CD4-positive, alpha-beta T cell treated with Interleukin-17A for 1 hour (primary cell): Measurements from ENCODE around the gene ARL6IP6.

Experiments
- DNase-seq: peaks from one replicate; pipeline ENCODE4 v3.0.0-alpha.2; 2020

Gene ARL6IP6

DNA sequence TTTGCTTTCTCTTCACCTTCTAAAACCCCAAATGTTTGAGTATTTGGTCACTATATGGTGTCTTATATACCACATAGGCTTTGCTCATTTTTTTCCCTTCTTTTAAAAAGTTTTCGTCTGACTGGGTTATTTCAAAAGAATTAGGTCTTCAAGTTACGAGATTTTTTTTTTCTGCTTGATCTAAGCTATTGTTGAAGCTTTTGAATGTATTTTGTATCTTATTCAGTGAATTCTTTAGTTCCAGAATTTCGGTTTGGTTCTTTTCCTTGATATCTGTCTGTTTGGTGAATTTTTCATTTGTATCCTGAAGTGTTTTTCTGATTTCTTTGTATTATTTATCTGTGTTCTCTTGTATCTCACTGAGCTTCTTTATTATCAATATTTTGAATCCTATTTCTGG, 93.5 kb downstream of the ARL6IP6 start:
- DNase-seq: no peak
